Inflammatory macrophage treated with lipopolysaccharide for 4 hours (primary cell): Measurements from ENCODE around the gene MMP10.

ENCODE experiments used
- DNase-seq: peaks from one replicate; pipeline ENCODE4 v3.0.0-alpha.2; 2020

The MMP10 gene

DNA sequence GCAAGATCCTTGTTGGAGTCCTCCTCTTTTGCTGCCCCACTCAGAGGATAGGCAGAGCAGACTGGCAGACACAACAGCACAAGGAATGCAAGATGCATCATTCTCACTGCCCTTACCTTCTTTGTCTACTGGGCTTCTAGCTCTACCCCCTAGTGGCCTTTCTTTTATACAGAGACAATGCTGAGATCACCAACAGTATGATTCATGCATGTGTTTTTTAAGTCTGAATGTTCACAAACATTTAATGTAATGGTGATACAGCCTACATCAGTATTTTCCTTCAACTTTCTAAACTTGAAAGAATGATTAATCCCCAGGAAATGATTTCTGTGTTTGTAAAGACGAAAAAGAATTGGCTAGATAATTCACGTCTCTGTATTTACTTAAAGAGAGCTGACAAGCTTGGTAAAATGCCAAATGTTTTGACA lies at the start of gene MMP10:
Gene MMP10 (minus strand): TSS at position 138 of the 428 bp plus-strand sequence. CDS start 37 bp downstream, at position 101.
- DNase-seq: peak; percentile 59

DNA sequence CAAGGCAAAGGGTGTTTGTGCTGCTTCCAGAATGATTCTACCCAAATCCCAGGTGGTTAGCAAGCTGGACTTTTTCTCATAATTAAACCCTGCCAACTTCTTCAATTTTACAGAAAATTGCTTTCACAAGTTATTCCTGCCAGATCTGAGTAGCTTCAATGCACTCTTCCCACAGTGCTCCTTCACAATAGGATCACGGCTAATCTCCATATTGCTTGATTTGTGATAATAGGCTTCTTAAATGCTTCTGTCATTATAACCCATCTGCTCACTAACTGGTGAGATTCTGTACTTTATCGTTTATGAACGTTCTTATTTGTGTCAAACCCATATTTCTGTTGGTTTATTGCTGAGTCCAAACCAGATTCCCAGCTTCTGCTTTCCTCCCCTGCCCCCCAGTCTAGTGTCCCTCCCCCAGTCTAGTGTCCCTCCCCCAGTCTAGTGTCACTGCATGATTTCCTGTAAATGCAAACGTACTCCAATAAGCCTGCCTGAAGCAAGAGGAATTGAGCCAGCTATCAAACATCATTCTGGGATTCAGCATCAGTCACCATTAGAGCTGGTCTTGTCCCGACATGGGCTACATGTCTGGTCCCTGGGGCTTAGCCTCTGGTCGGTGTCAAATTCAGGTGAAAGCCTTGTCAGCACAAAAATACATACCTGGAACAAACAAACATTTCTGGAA lies 49.0 kb upstream of the MMP10 start:
- DNase-seq: no peak

DNA sequence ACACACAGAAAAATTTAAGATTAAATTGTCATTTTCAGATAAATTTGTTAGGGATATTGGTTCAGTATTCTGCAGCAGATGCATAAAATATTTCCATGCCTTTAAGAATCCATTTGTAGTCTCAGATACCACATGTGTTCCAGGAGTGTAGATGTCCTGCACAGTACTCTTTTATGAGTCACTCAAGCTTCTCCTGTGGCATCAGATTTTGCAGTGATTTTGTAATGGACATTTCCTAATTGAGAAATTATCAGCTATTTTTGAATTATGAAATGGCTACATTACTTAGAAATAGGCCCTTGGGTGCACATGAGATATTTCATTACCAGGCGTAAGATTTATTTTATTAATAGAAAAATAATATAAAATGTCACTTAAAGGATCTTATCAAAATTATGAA lies 44.1 kb upstream of the MMP10 start:
- DNase-seq: peak; percentile 56

DNA sequence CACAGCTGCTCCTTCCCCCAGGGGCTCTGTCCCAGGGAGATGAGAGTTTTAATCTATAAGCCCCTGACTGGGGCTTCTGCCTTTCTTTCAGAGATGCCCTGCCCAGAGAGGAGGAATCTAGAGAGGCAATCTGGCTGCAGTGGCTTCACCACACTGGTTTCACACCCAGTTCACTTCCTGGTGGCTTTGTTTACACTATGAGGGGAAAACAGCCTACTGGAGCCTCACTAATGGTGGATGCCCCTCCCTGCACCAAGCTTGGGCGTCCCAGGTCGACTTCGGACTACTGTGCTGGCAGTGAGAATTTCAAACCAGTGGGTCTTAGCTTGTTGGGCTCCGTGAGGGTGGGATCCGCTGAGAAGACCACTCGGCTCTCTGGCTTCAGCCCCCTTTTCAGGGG lies 39.1 kb upstream of the MMP10 start:
- DNase-seq: no peak

DNA sequence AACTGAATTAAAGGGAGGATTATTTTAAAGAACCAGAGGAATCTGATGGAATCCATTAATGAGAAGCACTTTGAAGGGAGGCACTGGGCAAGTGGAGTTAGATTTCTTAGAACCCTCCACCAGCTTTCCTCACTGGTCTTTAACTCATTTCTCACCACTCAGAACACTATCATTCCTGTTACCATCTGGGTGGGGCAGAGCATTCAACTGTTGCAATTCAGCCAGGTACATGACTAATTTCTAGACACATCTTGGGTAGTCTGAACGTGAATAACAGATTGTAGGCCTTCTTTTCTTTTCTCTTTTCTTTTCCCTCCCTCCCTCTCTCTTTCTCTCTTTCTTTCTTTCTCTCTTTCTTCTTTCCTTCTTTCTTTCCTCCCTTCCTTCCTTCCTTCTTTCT lies 33.1 kb upstream of the MMP10 start:
- DNase-seq: no peak

DNA sequence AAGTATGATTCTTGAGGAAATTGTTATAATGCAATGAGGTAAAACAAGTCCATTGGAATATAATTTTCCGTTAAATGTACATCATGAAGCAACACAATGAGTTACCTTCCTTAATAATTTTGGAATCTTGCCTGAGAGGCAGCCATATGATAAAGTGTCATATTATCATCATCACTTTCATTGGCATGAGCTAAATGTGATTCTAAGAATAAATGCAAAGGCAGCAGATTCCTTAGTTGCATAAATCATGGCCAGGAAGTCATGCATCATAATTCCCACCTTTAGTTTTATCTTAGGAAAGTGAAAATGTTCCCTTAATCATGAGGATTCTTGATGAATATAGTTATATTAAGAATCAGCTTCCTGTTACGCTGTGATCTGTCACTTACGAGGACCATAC lies 31.8 kb upstream of the MMP10 start:
- DNase-seq: no peak

DNA sequence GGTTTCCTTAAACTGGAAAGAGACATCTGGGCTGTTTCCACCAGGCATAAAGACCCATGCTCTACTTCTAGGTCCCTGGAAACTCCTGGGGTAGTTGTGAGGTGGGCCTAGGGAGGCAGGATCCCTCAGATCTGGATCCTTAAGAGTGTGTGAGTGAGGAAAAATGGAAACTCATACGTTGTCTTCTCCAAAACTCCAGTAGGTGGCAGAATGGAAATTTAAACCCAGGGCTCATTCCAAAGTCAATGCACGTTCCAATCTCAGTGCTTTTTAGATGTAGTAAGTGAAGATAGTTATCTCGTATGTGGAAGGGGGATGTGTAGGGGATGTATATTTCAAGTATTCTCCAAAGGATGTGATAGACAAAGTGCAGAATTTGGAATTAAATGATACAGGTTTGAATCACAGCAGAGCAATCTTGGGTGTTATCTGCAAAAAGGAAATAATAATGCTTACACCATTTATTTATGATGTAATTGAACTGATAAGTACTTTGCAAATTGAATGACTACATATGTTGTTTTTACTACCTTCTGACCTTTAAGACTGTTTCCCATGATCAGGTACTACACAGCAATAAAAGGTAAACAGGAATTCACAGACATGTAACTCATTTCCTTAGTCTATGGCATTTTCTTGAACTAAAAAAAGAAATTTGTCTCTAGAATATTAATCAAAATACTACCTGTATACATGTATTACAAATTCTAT lies 30.7 kb upstream of the MMP10 start:
- DNase-seq: peak; percentile 15

DNA sequence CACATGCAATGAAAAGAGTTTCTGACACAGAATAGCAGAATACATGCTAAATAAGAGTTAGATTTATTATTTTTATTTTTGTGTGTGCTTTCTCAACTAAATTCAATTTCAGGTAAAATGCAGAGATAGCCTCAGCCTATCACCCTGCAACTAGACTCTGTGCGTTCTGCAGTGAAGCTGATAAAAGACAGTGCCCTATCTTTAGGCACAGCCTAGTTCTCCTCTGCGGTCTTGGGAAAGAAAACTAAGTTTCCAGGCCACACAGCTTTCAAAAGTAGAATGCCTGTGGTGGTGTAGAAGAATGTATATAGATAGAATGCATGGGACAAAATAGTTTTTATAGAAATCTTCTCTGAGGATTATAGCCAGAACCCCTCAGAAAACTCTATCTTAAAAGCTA lies 29.5 kb upstream of the MMP10 start:
- DNase-seq: no peak

DNA sequence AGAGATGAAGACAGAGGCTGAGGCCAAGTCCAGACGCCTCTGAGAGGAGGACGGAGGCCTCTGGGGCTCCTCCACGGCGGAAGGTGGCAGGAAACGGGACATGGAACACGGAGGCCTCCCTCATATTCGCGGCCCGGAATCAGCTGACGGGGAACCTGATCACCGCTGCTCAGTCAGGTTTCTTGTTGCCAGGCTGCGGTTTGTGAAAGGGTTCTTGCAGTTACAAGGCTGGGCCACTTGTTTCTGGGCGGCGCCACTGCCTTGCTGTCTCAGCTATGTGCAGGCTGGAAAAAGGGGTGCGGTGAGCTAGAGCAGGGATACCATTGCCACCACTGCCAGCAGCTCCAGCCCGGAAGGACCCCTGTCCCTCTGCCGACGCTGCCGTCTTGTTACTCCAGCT lies 27.5 kb upstream of the MMP10 start:
- peak; percentile 21 for DNase-seq

DNA sequence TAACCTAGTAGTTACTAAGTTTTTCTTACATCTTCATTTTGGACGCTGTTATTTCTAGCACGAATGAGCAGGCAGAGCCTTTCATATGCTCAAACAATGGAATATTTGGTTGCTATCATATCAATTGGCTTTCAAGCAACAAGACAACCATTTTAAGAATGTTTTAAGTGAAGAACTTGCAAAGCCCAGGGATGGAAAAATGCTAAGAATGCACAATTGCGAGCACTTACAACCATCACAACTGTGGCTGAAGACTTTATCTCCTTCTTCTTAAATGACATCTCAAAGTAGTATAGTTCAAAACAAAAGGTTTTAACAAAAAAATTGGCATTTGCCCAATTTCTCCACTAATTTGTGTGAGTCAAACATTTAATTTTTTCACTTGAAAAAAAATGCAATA lies 25.9 kb upstream of the MMP10 start:
- no peak for DNase-seq

DNA sequence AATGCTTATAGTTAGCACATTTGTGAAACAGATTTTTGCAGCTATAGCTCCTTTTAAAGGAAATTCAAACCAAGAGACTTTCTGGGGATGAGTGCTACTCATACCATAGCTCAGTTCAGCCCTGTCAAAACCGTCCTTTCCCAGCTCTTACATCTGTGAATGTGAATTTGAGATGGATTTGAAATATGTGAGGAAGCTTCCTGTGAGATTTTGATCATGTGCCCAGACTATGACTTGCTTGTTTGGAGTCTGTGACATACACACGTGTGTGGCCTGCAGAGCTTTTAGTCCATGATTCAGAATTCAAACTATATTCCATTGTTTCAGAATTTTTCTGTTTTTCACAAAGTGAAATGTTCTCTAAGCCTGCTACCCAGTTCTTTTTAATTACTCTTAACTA lies 21.9 kb upstream of the MMP10 start:
- no peak for DNase-seq

DNA sequence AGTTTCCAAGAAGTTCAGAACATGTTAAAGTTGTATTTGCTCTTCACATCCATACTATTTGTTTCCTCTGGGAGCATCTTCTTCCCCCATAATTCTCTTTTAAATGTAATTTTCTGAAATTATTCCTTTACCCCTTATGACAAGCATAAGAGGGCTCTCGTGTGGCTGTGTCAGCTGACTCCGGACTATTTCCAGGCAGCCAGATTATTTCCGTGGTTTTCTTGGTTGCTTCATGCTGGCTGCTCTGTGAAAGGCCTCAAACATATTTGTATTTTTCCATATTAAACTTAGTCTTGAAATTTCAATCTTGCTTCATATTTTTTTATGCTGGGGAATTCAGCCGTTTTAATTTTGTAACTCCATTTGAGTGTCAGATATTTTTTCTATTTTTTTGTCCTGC lies 20.3 kb upstream of the MMP10 start:
- no peak for DNase-seq

DNA sequence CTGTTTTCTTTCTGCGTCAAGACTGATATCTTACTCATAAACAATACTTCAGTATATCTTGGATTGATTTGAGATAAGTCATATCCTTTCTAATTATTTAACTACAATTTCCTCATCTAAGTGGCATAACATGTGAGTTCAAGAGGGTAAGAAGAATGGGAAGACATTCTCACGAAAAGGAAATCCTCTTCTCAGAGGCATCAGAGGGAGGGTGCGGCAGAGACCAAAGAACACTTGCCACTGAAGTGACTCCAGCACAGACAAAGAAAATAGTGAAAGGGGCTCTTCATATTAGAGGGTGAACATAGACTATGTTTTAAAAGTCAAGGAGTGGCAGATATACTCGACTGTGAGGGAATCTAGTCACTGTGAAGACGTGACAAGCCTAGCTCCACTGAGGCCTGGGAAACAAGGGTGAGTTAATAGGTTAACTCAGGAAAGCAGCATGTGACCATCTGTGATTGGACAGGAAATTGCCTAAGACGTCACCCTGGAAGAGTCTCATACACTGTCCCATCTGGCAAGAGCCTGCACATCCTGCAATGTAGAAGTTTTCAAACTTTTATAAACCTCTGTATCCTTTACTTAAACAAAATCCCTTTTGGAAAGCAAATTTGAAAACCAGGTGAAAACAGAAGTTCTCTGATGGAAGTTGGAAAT lies 19.4 kb upstream of the MMP10 start:
- DNase-seq: peak; percentile 20

DNA sequence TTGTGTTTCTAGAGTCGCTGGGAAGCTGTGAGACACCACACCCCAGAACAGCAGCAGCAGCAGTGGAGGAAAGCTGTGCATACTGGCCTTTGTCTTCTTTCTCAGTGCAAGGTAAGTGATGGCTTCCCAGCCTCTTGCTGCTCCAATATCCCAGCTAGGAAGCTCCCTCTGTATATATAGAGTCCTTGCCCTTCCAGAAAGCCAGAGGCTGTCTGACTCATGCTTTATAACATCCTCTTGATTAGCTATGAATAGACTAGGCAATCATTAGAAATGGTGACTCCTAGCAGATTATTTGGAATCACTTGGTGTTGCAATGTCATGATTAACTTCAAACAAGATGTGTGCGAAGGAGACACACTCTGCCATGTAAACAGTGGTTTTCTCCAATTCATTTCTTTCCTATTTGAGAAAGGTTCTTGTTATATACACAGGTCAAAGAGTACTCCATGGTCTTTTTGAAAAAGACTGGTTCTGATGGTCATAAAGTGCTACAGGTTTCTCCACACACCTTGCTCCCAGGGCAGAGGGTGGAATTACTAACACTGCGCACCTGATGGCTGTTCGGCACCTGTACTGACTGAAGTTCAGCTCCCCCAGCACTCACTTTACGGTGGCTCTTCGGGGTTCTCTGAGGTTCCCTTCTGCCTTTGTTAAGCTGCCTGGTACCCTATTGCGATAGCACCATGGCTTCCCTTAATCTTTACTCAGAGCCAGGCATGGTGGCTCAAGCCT lies 17.8 kb upstream of the MMP10 start, which contains the start of gene MMP1:
Gene MMP1 (minus strand): TSS at position 149 of the 735 bp plus-strand sequence. CDS start 68 bp downstream, at position 81.
- DNase-seq: no peak

DNA sequence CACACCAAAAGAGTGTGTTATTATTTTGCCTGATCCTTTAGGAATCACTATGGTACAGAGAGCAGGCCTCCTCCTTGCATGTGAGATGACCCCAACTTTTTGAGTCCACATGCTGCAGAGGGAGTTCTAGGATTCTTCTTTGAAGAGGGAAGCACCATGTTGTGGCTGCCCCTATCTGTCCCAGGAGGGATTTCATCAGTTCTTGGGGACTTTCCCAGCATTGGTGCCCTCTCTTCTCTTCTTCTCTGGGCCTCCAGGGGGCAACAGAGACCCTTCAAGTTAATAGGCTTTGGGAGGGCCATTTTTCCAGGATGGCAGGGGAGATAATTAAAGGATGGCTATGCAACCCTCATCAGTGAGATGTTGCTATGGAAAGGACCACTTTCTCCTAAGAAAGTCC lies 14.0 kb upstream of the MMP10 start:
- DNase-seq: peak; percentile 62

DNA sequence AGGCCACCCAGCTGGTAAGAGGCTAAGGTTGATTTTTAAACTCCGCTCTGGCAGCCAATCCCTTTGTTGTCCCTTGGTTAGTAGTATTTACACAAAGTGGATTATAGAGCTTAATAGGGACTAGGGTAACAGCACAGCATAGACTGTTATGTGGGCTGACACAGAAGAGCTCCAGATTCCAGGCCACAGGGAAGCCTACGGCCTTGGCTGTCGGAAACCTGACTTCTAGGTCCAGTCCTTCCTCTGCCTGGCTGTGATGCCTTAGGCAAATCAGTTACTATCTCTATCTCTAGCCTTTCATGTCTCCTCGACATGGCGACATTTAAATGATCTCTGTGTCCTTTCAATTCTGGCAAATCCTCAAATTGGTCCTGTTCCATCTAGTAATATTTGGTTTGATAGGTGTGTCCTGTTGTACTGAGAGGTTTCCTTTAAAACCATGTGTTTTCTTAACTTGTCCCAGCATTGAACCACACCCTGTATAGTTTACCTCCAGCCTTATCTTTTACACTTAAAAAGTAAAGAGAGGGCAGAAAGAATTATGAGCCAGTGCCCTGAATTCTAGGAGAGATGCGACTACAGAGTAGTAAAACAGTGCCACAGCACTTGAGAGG lies 13.4 kb upstream of the MMP10 start:
- DNase-seq: no peak

DNA sequence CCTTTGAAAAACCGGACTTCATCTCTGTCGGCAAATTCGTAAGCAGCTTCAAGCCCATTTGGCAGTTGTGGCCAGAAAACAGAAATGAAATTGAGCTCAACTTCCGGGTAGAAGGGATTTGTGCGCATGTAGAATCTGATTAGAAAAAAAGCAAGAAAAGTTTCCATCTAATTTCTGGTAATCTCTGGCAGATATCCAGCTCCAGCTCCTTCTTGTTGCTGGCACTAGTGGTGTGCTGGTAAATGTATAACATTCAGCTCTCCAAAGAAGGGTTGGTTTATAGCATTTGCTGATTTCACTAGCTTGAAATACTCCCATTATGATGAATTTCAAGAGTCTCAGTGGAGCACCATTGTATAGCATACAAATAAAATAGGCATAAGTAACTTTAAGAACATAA lies 12.2 kb upstream of the MMP10 start:
- DNase-seq: no peak

DNA sequence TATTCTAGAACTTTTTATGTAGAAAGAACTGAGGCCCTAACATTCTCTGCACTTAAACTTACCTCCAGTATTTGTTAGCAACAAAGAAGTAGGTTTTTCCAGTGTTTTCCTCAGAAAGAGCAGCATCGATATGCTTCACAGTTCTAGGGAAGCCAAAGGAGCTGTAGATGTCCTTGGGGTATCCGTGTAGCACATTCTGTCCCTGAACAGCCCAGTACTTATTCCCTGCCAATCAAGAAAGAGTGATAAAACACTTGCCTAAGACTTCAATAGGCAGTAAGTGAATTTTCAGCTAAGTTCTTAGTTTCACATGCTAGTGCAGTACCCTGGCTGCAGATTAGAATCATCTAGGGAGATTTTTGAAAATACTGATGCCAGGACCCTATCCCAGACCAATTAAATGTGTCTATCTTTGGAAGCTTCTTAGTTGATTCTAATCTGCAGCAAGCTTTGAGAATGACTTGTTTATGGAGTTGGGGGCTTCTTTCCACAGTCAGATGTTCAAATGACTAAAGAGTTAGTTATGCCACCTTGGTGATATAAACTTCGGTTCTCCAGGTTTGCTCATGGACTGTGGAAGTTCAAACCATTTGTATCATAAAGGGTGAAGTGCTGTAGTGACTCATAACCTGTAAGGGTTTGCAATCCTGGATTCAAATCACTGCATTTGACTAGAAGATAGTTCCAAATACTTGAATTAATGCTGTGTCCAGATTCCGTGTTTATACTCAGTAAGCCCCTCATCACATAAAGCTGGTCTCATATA lies 11.0 kb upstream of the MMP10 start:
- DNase-seq: no peak

DNA sequence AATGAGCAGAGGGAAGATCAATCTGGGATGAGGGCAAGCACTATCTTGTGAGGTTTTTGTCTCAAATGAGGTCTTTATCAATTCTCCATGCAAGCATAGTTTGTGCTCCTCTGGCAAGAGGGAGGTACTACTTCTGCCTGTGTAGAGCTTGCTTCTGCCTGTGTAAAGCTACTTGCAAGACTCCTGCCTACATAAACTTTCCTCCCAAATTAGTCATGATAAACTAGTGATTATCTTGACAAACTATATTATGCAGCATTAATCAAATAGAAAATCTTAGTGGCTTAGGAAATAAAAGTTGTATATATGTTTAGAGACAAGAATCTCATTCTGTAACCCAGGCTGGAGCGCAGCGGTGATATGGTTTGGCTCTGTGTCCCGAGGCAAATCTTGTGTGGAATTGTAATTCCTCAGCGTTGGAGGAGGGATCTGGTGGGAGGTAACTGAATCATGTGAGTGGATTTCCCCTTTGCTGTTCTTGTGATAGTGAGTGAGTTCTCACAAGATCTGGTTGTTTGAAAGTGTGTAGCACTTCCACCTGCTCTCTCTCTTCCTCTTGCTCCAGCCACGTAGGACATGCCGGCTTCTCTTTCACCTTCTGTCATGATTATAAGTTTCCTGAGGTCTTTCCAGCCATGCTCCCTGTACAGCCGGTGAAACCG lies 8.0 kb upstream of the MMP10 start:
- no peak for DNase-seq

DNA sequence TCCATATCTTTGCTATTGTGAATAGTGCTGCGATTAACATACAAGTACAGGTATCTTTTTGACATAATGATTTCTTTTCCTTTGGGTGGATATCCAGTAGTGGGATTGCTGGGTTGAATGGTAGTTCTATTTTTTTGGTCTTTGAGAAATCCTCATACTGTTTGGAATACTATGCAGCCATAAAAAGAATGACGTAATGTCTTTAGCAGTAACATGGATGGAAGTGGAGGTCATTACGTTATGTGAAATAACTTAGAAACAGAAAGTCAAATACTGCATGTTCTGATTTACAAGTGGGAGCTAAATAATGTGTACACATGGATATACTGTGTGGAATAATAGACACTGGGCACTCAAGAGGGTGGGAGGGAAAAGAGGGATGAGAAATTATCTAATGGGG lies 4.0 kb upstream of the MMP10 start:
- no peak for DNase-seq

DNA sequence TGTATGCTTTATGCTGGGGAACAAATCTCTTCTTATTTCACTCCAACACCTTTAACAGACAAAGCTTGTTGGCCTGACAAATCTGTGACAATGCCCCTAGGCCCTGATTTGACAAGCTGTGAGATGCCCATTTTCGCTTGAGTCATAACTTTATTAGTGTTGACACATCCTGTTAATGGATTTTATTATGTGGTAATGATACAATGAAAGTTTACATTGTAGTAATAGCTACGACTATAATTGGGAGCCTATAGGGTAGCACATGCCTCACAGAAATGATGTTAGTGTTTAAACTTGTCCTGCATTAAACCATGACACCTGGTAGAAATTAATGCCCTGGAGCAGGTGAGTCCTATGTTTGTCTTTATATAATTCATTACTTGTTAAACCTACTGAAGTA lies 3.3 kb upstream of the MMP10 start:
- no peak for DNase-seq

DNA sequence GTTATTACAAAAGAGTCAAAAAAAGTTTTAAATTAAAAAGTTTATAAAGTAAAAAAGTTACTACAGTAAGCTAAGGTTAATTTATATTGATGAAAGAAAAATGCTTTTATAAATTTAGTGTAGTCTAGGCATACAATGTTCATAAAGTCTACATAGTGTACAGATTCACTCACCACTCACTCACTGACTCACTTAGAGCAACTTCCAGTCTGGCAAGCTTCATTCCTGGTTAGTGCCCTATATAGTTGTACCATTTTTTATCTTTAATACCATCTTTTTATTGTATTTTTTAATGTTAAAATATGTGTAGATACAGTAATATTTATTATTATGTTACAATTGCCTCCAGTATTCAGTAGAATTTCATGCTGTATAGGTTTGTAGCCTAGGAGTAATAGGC lies 2.6 kb upstream of the MMP10 start:
- DNase-seq: no peak
